ENCODE measurements around the gene TNS3.

Gene TNS3

GRCh38 chr7:47347346-47347745, 234.6 kb downstream of the TNS3 start:
- no peak for DNase-seq (ENCODE audit: low read depth)

GRCh38 chr7:47346377-47346914, 235.5 kb downstream of the TNS3 start:
- no peak for DNase-seq (ENCODE audit: low read depth)

- DNase-seq (ENCODE audit: low read depth) = no peak
Measured at GRCh38 chr7:47345857-47346298, 236.0 kb downstream of the TNS3 start.

- DNase-seq (ENCODE audit: low read depth) = no peak
Measured at GRCh38 chr7:47344171-47344955, 237.5 kb downstream of the TNS3 start.

- DNase-seq (ENCODE audit: low read depth) = no peak
Measured at GRCh38 chr7:47343061-47343455, 238.9 kb downstream of the TNS3 start.

GRCh38 chr7:47342296-47343060, 239.4 kb downstream of the TNS3 start:
- DNase-seq (ENCODE audit: low read depth) = no peak

GRCh38 chr7:47340517-47340916, 241.4 kb downstream of the TNS3 start:
- no peak for DNase-seq (ENCODE audit: low read depth)

- no peak for DNase-seq (ENCODE audit: low read depth)
Measured at GRCh38 chr7:47338026-47338425, 243.9 kb downstream of the TNS3 start.

- peak; percentile 31 for DNase-seq (ENCODE audit: low read depth)
Measured at GRCh38 chr7:47337531-47337930, 244.4 kb downstream of the TNS3 start.

- DNase-seq (ENCODE audit: low read depth) = no peak
Measured at GRCh38 chr7:47336472-47337425, 245.2 kb downstream of the TNS3 start.

GRCh38 chr7:47335557-47336471, 246.1 kb downstream of the TNS3 start:
- peak; percentile 83 for DNase-seq (ENCODE audit: low read depth)

GRCh38 chr7:47335071-47335470, 246.8 kb downstream of the TNS3 start:
- no peak for DNase-seq (ENCODE audit: low read depth)

- DNase-seq (ENCODE audit: low read depth) = no peak
Measured at GRCh38 chr7:47333959-47334358, 248.0 kb downstream of the TNS3 start.

- DNase-seq (ENCODE audit: low read depth) = no peak
Measured at GRCh38 chr7:47333554-47333887, 248.4 kb downstream of the TNS3 start.

- no peak for DNase-seq (ENCODE audit: low read depth)
Measured at GRCh38 chr7:47332681-47333553, 249.0 kb downstream of the TNS3 start.

GRCh38 chr7:47332213-47332612, 249.7 kb downstream of the TNS3 start:
- no peak for DNase-seq (ENCODE audit: low read depth)

- no peak for DNase-seq (ENCODE audit: low read depth)
Measured at GRCh38 chr7:47331179-47331565, 250.7 kb downstream of the TNS3 start.

- no peak for DNase-seq (ENCODE audit: low read depth)
Measured at GRCh38 chr7:47330561-47331178, 251.2 kb downstream of the TNS3 start.

- no peak for DNase-seq (ENCODE audit: low read depth)
Measured at GRCh38 chr7:47330026-47330425, 251.9 kb downstream of the TNS3 start.

Measured in iris pigment epithelial cell (primary cell).